ENCODE results near the gene CD19. TPM values are rescaled to one million over a fixed set of nuclear protein-coding genes. Genes with fewer than 3 reads are reported as not detected.
A peak's percentile ranks its signal among the peaks of the same experiment; 100 is the strongest.

Gene CD19
- total and polyA plus RNA-seq, 10 of the 15 experiments (the other 5 are each of a cell fraction or from before 2014, with no cell fraction given): 1.2 to 125 (median 77.2) TPM

- TF ChIP-seq SMAD1 (IDR thresholded peaks at IDR 0.05; ENCODE audit: low read depth, partially characterized antibody) (no peak), TAF1 (IDR thresholded peaks at IDR 0.05; ENCODE audit: borderline replicate concordance, low read depth, low read length) (peak; percentile 95), ETV6 (conservative IDR thresholded peaks at IDR 0.05 in 1 of 2, IDR thresholded peaks at IDR 0.05 in 1 of 2; ENCODE audit: borderline replicate concordance in 1 of 2, low read depth in 1 of 2) (no peak), TCF3 (IDR thresholded peaks at IDR 0.05; ENCODE audit: borderline replicate concordance, insufficient read depth, low read depth, low read length) (peak; percentile 63; the same call in 1 of the 2 replicates), PML (IDR thresholded peaks at IDR 0.05; ENCODE audit: low read length) (peak; percentile 60; the same call in 1 of the 2 replicates), ZNF207 (IDR thresholded peaks at IDR 0.05; ENCODE audit: borderline replicate concordance) (peak; percentile 58; the same call in 1 of the 2 replicates), USF2 (IDR thresholded peaks at IDR 0.05; ENCODE audit: borderline replicate concordance, low read depth, low read length) (peak; percentile 99), IRF3 (IDR thresholded peaks at IDR 0.05) (no peak; the same call in 1 of the 2 replicates), POU2F2 (IDR thresholded peaks at IDR 0.05; ENCODE audit: borderline replicate concordance, low read depth, low read length) (peak; percentile 79; the same call in 1 of the 3 replicates), RCOR1 (conservative IDR thresholded peaks at IDR 0.05; ENCODE audit: low read depth, low read length) (no peak), NR2F1 (conservative IDR thresholded peaks at IDR 0.05) (peak; percentile 82), SREBF1 (IDR thresholded peaks at IDR 0.05; ENCODE audit: low read length) (peak; percentile 60; the same call in 1 of the 2 replicates), PKNOX1 (IDR thresholded peaks at IDR 0.05) (peak; percentile 88), HCFC1 (IDR thresholded peaks at IDR 0.05; ENCODE audit: low read length) (peak; percentile 86), NFYA (IDR thresholded peaks at IDR 0.05; ENCODE audit: borderline replicate concordance, low read depth, low read length) (no peak), USF1 (IDR thresholded peaks at IDR 0.05; ENCODE audit: borderline replicate concordance, extremely low read length, insufficient read depth, low read depth, low read length) (peak; percentile 100), NFIC (IDR thresholded peaks at IDR 0.05; ENCODE audit: low read depth, low read length) (peak; percentile 92), SIN3A (IDR thresholded peaks at IDR 0.05; ENCODE audit: low read depth, low read length) (peak; percentile 97), GATAD2B (conservative IDR thresholded peaks at IDR 0.05; ENCODE audit: low read depth) (0 out of 2 replicates have a peak, but pooled peaks have one; percentile 61), EED (IDR thresholded peaks at IDR 0.05; ENCODE audit: low read depth) (no peak; the same call in 1 of the 2 replicates), ZNF622 (IDR thresholded peaks at IDR 0.05) (no peak), CREB1 (IDR thresholded peaks at IDR 0.05; ENCODE audit: low read depth) (peak; percentile 72)
- TF ChIP-seq, protein P1, sequence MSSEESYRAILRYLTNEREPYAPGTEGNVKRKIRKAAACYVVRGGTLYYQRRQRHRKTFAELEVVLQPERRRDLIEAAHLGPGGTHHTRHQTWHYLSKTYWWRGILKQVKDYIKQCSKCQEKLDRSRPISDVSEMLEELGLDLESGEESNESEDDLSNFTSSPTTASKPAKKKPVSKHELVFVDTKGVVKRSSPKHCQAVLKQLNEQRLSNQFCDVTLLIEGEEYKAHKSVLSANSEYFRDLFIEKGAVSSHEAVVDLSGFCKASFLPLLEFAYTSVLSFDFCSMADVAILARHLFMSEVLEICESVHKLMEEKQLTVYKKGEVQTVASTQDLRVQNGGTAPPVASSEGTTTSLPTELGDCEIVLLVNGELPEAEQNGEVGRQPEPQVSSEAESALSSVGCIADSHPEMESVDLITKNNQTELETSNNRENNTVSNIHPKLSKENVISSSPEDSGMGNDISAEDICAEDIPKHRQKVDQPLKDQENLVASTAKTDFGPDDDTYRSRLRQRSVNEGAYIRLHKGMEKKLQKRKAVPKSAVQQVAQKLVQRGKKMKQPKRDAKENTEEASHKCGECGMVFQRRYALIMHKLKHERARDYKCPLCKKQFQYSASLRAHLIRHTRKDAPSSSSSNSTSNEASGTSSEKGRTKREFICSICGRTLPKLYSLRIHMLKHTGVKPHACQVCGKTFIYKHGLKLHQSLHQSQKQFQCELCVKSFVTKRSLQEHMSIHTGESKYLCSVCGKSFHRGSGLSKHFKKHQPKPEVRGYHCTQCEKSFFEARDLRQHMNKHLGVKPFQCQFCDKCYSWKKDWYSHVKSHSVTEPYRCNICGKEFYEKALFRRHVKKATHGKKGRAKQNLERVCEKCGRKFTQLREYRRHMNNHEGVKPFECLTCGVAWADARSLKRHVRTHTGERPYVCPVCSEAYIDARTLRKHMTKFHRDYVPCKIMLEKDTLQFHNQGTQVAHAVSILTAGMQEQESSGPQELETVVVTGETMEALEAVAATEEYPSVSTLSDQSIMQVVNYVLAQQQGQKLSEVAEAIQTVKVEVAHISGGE (CRISPR knock-in tag; IDR thresholded peaks at IDR 0.05): no peak
Measured at GRCh38 chr16:28974437-28975157, 42.8 kb downstream of the CD19 start, which contains the start of gene SPNS1 (continued).

Data from GM12878 (cell line).